HG03196 (cell line): ENCODE measurements around the gene IL1RAPL1.

Experiments
- ATAC-seq: cut with Tn5 transposase; IDR thresholded peaks from one replicate; pipeline ENCODE4 v1.9.1; 2021; ENCODE audit not compliant: unreplicated experiment

IL1RAPL1 gene

GRCh38 chrX:29852767-29853166 is 1265.5 kb downstream of the IL1RAPL1 start:
- ATAC-seq, result no peak

- no peak for ATAC-seq
Observed at GRCh38 chrX:29858714-29859113, 1271.5 kb downstream of the IL1RAPL1 start.

DNA sequence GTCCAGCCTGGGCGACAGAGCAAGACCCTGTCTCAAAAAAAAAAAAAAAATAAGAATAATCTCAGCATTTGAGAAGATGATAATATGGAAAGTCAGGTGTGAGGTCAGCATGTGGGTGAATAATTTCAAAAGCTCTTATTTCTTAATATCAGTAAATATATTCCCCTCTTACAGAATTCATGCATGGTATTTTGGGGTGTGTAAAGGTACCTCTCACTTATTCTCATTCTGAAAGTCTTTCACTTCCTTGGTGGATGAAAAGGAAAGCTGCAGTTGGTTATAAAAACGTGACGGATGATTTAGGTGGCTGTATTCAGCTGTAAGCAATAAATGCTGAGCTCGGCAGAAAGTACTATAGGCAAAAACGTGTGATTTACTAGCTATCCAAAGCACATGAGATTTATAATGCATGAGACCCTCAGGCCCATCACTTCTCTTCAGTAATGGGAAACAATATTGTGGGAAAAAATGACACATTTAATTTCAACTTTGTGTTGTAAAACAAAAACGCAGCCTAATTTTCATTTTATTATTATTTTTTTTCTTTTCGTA is 1275.0 kb downstream of the IL1RAPL1 start:
- no peak for ATAC-seq

DNA sequence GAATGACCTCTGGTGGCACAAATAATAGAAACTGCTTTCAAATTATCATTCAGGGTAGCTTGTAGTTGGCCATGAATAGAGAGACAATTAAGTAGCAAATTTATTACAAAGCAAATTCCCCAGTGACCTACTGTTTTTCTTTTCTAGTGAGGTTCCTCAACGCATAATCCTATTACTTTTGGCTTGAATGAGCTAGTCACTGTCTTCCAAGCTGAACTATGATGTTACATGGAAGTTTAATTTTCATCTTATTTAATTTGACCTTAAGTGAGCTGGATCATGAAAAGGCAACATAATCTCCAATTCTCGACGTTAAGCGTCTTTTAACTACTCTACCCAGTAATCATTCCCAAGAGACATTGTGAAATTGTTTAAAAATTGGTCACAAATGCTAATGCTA is 1280.7 kb downstream of the IL1RAPL1 start:
- ATAC-seq, result no peak

DNA sequence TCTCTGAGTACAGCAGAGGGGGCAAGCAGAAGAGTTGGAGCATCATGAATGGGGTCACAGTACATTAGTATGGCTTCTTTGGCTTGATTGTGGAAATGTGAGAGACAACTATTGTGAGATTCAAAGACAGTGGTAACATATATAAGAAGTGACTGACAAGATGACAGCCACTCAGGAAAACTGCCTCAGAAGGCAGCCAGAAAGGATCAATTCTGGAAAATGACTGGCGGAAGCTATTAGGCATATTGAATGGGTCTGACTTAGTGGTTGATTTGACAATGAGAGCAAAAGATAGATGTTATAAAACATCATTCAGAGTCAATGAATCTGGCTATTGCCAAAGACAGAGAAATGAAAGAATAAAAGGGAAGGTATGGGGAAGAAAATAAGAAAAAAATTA is 1282.6 kb downstream of the IL1RAPL1 start:
- no peak for ATAC-seq

DNA sequence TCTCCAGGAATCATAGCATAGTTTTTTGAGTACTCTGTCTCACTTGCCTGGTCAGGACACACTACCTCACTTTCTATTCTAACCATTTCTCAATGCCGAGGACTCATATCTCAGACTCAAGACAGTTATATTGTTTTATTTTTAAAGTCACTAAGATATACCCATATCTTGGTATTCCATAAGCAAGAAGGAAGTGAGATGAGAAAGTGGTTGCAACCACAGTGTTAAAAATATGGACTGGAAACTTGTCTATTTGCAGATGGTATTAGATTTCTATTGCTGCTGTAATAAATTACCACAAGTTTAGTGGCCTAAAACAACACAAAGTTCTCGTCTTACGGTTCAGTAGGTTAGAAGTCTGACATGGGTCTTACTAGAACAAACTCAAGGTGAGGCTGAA is 1283.4 kb downstream of the IL1RAPL1 start:
- no peak for ATAC-seq

GRCh38 chrX:29872831-29873230 is 1285.6 kb downstream of the IL1RAPL1 start:
- no peak for ATAC-seq

GRCh38 chrX:29876733-29877132 is 1289.5 kb downstream of the IL1RAPL1 start:
- ATAC-seq, result no peak

DNA sequence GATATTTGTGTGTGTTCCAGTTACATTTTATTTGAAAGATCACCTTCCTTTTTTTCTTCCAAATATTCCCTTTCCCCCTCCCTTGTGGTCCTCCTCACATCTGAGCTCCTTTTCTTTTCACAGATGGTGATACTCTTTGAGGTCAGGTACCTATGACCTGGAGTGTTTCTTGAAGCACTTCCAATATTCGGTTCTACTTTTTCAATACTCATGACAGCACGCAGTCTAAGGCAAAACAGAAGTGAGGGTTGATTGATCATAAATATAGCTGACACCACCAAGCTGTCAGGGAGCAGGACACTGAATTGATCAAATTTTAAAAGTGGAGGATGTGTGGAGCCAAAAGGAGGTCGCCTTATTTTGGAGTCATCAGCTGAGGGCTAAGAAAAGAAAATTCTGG is 1293.7 kb downstream of the IL1RAPL1 start:
- ATAC-seq, result no peak

GRCh38 chrX:29890004-29890403 is 1302.8 kb downstream of the IL1RAPL1 start:
- ATAC-seq, result no peak

GRCh38 chrX:29890646-29891200 is 1303.5 kb downstream of the IL1RAPL1 start:
- no peak for ATAC-seq

DNA sequence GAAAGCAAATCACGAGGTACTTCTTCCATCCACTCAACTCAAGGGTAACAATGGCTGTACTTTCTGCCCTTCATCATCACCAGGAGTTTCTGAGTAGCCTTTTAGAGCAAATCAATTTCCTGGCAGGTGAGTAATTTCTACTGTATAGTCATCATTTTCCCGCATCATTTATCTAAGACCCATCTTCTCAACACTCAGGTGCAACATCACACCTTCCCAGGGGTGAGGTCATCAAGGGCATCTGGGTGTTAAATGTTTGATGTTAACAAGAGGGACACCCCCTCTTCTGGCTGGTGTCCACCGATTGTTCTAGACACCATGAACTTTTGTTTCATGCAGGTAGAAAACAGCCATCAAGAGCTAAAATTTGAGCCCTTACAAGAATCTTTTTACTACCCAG is 1314.8 kb downstream of the IL1RAPL1 start:
- no peak for ATAC-seq

DNA sequence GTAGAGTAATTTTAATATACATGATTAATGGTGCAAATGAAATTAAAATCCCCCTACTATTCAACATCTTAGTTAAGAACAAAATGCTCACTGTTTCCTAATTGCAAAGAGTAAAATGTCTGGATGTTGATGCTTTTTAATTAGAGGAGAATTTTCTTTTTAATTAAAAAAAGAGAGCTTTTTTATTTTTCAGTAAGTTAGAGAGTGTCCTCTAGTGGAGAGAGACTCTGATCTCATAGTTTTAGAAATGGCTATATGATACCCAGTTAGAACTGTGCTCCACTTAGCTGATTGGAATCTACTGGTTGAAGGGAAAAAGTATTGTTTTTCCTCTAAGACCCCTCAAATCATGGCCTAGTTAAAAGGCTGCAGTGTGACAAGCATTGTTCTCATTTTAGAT is 1316.1 kb downstream of the IL1RAPL1 start:
- ATAC-seq, result no peak

DNA sequence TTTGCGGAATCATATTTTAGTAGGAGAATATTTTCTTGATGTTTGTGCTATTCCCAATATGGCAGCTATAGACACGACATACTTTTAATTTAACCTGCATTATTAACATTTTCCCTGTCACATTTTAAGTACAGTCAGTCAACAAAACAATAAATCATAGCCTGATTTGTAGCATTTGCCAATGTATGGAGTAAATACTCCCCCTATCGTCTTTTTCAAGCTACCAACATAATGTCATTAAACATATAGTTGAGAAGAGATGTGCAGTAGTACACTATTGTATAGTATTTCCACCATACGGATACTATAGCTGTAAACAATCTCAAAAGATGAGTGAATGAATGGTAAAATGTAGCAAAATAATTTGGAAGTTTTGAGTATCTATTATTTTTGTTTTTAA is 1324.4 kb downstream of the IL1RAPL1 start:
- no peak for ATAC-seq

DNA sequence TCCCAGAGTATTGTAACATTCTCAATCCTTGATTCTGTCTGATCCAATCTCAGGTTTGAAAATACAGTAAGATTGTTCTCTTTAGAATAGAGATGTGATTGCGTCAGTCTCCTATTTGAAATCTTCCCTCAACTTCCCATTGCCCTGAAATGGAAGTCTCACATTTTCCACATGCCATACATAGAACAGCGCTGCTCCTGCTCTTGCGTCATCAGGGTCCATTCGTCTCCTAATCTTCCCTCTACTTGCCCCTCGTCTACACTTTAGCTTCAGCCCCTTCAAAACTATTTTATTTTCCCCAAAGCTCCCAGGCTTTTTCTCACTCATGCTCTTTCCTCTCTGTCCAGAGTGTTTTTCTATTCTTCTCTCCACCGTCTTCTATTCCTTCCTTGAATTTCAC is 1326.4 kb downstream of the IL1RAPL1 start:
- no peak for ATAC-seq

DNA sequence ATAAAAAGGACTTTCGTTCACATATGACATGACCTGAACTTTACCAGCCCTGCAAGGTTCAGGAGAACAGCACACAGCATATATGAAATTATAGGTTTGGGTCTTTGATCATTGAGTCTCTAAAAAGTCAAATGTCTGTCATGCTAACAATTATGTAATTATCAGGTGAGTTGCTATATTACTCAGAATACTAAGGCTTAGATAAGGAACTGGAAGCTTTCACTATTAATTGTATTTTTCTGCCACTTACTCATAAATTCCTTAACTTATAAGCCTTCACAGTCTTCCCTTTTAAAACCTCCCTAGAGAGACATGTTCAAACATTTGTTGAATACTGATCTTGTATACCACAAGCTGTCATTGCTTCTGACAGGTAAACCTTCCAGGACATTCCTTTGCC is 1335.4 kb downstream of the IL1RAPL1 start:
- ATAC-seq, result no peak

DNA sequence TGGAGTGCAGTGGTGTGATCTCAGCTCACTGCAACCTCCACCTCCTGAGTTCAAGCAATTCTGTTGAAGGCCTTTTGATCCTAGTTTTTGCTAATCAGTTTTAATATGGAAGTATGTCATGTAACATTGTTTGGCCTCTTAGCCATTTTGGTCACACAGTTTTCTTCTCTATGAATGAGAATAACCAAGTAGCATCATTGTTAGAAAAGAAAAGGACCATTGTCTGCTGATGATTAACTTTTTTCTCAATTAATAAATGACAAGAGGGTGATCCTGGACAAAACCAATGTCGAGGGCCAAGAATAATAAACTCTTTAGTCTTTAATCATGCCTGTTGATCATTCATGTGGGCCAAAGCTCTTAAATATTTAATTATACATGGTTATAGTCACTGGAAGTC is 1338.8 kb downstream of the IL1RAPL1 start:
- ATAC-seq, result no peak

DNA sequence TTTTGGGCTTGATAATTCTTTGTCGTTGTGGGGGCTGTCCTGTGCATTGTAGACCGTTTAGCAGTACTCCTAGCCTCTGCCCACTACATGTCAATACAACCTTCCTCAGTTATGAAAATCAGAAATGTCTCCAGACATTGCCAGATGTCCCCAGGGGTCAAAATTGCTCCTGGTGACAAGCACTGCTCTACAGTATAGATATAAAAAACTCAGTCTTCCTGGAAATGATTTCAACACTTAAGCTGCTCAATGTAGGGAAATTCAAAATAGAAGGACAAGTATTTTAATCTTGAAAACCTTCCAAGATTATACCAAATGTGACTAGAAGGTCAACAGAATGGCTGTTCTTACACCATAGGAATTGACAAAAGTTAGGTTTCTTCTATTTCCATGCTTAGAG is 1339.4 kb downstream of the IL1RAPL1 start:
- no peak for ATAC-seq

GRCh38 chrX:29935455-29935854 is 1348.2 kb downstream of the IL1RAPL1 start:
- ATAC-seq, result no peak

DNA sequence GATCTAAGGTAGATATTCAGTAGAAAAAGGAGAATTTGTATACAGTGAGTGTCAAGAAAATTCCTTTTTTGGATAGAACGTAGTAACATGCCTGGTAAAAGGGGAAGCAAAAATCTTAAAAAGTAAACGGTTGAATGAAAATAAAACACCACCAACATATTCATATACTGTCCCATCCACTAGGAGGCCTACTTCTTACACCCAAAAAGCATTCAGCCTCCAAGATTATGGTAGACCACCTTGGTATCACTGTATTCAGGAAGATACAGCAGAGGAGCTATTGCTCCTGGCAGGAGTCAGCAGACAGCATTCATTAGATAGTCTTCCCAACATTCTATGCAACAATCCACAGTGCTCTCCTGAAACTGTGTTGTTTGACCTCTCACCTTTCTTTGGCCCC is 1353.5 kb downstream of the IL1RAPL1 start:
- no peak for ATAC-seq

- no peak for ATAC-seq
Observed at GRCh38 chrX:29941287-29941686, 1354.0 kb downstream of the IL1RAPL1 start.

DNA sequence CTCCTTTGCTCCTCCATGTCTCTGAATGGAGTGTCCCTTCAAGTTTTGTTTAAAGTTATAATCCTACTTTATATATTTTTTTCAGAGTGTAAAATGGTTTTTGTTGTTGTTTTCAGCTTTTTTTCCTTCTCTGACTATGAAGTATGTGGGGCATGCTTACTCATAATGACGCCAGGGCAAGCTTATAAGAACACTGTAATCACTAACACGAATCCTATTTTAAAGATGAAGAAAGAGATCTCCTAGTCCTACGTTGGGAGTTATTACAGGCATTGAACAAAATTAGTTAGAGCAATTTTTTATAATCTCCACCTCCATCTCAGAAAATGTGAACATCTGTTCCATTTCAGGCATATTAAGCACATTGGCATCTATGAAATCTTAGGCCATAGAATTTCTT is 1360.0 kb downstream of the IL1RAPL1 start:
- ATAC-seq, result no peak

DNA sequence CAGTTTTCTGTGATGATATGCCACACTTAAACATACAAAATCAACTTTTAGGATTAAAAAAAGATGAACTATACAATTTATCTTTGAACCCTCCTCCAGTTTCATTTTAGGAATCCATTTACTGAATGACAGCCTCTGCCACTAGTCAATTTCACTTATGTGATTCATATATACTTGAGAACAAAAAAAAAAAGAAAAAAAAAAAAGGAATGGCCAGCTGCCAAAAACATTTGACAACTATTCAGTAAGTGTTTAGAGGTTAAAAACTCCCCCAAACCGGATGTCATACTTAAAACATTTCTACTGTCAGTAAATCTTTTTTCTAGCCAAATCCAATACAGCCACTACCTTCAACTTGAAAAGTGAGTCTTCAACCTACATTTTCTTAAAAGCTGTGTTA is 1361.4 kb downstream of the IL1RAPL1 start:
- ATAC-seq, result no peak
